ENCODE results near the gene ZNF490.

The ZNF490 gene

DNA sequence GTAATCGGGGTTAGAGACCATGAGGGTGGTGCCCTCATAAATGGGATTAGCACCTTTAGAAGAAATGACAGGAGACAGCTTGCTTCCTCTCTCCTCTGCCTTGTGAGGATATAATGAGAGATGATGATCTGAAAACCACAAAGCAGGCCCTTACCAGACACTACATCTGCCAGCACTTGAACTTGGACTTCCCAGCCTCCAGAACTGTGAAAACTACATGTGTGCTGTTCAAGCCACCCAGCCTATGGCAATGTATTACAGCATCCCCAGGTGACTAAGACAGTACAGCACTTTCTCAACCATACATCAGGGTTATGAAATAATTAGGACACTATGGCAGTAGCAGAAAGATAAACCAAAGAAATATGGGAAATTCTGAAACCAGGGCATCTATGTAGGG, 66.8 kb downstream of the ZNF490 start:
- H3K4me3 ChIP-seq (ENCODE audit: low read depth, low read length), result no peak overlapping the region
- H3K4me1 ChIP-seq (ENCODE audit: control insufficient read depth, insufficient read depth, low read length), result no peaks in the 10 kb centered on the region
- ChIA-PET CTCF (no interaction called here), POLR2A (no interaction called here)
- no peaks in the 10 kb centered on the region for H3K9me3 ChIP-seq (ENCODE audit: control insufficient read depth, insufficient read depth, low read depth, low read length)
- no peak overlapping the region for H3K27ac ChIP-seq (ENCODE audit: extremely low read depth, low read depth, low read length)
- TF ChIP-seq ZNF792 (tag by site-specific recombination; IDR thresholded peaks at IDR 0.05) (no peak), SETDB1 (IDR thresholded peaks at IDR 0.05; ENCODE audit: insufficient read length, low read length) (peak; percentile 12), ZNF529 (tag by site-specific recombination; IDR thresholded peaks at IDR 0.05; ENCODE audit: insufficient replicate concordance) (no peak)
- H3K36me3 ChIP-seq (ENCODE audit: control insufficient read depth in 2 of 2, insufficient read depth in 1 of 2, low read length in 2 of 2), result peaks cover 1 to 35% of the 10 kb centered on the region in 2 experiments; a peak in 2 of 3 replicates
